Spleen (tissue), 11 donors: ENCODE results near the gene SERINC3. TPM values are rescaled to one million over a fixed set of nuclear protein-coding genes. Genes with fewer than 3 reads are reported as not detected.

ENCODE experiments used
- DNase-seq: peaks from one replicate; pipeline ENCODE4 v3.0.0-alpha.2; 2020
- H3K27ac ChIP-seq, 8 donors: fragments of 200-600 bp; sonication (generic) in 7 of 8; 1 replicate in 4 of 8; 2 replicates in 4 of 8; pipeline versions ENCODE4 v1.5.0 to v1.8.0; 2016 to 2021; ENCODE audit warnings: inconsistent platforms in 4 of 8, mild to moderate bottlenecking in 4 of 8, moderate library complexity in 1 of 8
- H3K27me3 ChIP-seq, 7 donors: fragments of 200-600 bp; sonication (generic) in 6 of 7; replicated peaks in 1 of 7; 1 replicate in 4 of 7; 2 replicates in 3 of 7; pipeline versions ENCODE4 v1.5.0 to v1.8.0; 2016 to 2021; ENCODE audit warnings: inconsistent platforms in 3 of 7, mild to moderate bottlenecking in 1 of 7
- H3K36me3 ChIP-seq, 6 donors: fragments of 200-600 bp; sonication (generic) in 5 of 6; 1 replicate in 4 of 6; 2 replicates in 2 of 6; pipeline versions ENCODE4 v1.5.0 to v1.8.0; 2016 to 2021; ENCODE audit warnings: inconsistent platforms in 2 of 6
- H3K4me1 ChIP-seq, 6 donors: fragments of 200-600 bp; sonication (generic) in 5 of 6; 1 replicate in 3 of 6; 2 replicates in 3 of 6; pipeline versions ENCODE4 v1.5.0 to v1.8.0; 2016 to 2021; ENCODE audit warnings: inconsistent platforms in 3 of 6
- H3K4me3 ChIP-seq, 8 donors: fragments of 200-600 bp; sonication (generic) in 7 of 8; 1 replicate in 4 of 8; 2 replicates in 4 of 8; pipeline versions ENCODE4 v1.5.0 to v1.8.0; 2016 to 2021; ENCODE audit warnings: inconsistent platforms in 4 of 8, mild to moderate bottlenecking in 4 of 8, moderate library complexity in 2 of 8
- H3K9me3 ChIP-seq, 8 donors: fragments of 200-600 bp; sonication (generic) in 7 of 8; 1 replicate in 4 of 8; 2 replicates in 4 of 8; pipeline versions ENCODE4 v1.5.0 to v1.8.0; 2016 to 2021; ENCODE audit warnings: inconsistent platforms in 4 of 8
- POLR2A ChIP-seq, 3 donors: fragments of 450-650 bp; IDR thresholded peaks; one replicate each; pipeline ENCODE4 v1.5.1; 2017; ENCODE audit warnings: antibody characterized with exemption in 3 of 3, mild to moderate bottlenecking in 1 of 3
- POLR2AphosphoS5 ChIP-seq, 3 donors: sonication (generic); formaldehyde crosslinking; IDR thresholded peaks; one replicate each; pipeline ENCODE4 v1.5.1; 2017; ENCODE audit warnings: antibody characterized with exemption in 3 of 3
- WGBS, 5 donors: extraction: QIAGEN DNeasy Blood & Tissue Kit in 3 of 5; methylation state at CpG; one replicate each; pipeline versions ENCODE4 v1.1.5 to v1.1.7; 2013 to 2018; 5-methylcytosine and 5-hydroxymethylcytosine counted together
- intact Hi-C: fragments of 100-400 bp; cut with DNase I; formaldehyde crosslinking; loops from one replicate; pipeline ENCODE4 v1.15.0; 2023; ENCODE audit warnings: low total_unique reads
- polyA plus RNA-seq, 3 donors: library from polyadenylated mRNA; stranded (reverse); fragments of 200-250 nt; gene quantifications; one replicate each; pipeline ENCODE4 v1.2.1, GENCODE V29; 2013
- total RNA-seq, 7 donors: library from RNA; depleted of rRNA in 3 of 7; stranded (reverse); fragments of >200 nt in 3 of 7; fragmentation: NEBNext Ultra II Directional in 4 of 7; extraction: Animal tissue kit (Norgen Biotek cat#: 25700) in 4 of 7; gene quantifications; one replicate each; pipeline versions ENCODE4 v1.1.0 to v1.2.1, GENCODE V29; 2016 to 2021
- TF ChIP-seq, protein P1 (sequence below), 11 experiments: fragments of 200-600 bp in 7 of 11; fragments of 450-650 bp in 4 of 11; sonication (generic) in 4 of 11; IDR thresholded peaks in 8 of 11; conservative IDR thresholded peaks in 3 of 11; 1 replicate in 7 of 11; 2 replicates in 4 of 11; pipeline versions ENCODE4 v1.4.0 to v1.8.0; 2016 to 2021; ENCODE audit warnings: antibody characterized with exemption in 11 of 11, inconsistent platforms in 4 of 11, mild to moderate bottlenecking in 1 of 11
- donor health status: healthy with polysubstance abuse.
- donor health status: DM: no; HTN: no; CAD: no; lungs with moderate emphysema.
- donor health status: DM: no; HTN: no; CAD: no.
- donor health status: Bipolar disorder and iron deficiency.
- donor health status: healthy.
- donor health status: DM: no; HTN: no; CAD: no.
- donor health status: DM: yes; HTN: yes; CAD: no.

SERINC3 gene
- total and polyA plus RNA-seq, 10 donors = 14.5 to 117 (median 85.5) TPM

DNA sequence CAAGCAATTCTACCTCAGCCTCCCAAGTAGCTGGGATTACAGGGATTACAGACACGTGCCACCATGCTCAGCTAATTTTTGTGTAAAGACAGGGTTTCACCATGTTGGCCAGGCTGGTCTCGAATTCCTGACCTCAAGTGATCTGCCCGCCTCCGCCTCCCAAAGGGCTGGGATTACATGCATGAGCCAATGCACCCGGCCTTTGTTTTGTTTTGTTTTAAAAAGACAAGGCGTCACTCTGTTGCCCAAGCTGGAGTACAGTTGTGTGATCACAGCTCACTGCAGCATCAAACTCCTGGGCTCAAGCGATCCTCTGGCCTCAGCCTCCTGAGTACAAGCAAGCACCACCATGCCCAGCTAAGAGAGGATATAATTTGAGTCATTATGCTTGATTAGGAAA, 5.4 kb downstream of the SERINC3 start:
- no peak overlapping the region for H3K27ac ChIP-seq
- no peak for DNase-seq
- no peak overlapping the region for H3K4me3 ChIP-seq
- no peaks in the 10 kb centered on the region for H3K27me3 ChIP-seq
- peaks cover 0 to 69% (median 20%) of the 10 kb centered on the region in 6 donors for H3K36me3 ChIP-seq
- TF ChIP-seq POLR2AphosphoS5 (IDR thresholded peaks at IDR 0.05) (no peak), POLR2A (IDR thresholded peaks at IDR 0.05) (no peak)
- TF ChIP-seq, protein P1, sequence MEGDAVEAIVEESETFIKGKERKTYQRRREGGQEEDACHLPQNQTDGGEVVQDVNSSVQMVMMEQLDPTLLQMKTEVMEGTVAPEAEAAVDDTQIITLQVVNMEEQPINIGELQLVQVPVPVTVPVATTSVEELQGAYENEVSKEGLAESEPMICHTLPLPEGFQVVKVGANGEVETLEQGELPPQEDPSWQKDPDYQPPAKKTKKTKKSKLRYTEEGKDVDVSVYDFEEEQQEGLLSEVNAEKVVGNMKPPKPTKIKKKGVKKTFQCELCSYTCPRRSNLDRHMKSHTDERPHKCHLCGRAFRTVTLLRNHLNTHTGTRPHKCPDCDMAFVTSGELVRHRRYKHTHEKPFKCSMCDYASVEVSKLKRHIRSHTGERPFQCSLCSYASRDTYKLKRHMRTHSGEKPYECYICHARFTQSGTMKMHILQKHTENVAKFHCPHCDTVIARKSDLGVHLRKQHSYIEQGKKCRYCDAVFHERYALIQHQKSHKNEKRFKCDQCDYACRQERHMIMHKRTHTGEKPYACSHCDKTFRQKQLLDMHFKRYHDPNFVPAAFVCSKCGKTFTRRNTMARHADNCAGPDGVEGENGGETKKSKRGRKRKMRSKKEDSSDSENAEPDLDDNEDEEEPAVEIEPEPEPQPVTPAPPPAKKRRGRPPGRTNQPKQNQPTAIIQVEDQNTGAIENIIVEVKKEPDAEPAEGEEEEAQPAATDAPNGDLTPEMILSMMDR (IDR thresholded peaks at IDR 0.05 in 8 of 11, conservative IDR thresholded peaks at IDR 0.05 in 3 of 11) = no peak
- intact Hi-C loops = no loop called here
- peaks cover 27 to 91% (median 65%) of the 10 kb centered on the region in 6 donors for H3K4me1 ChIP-seq
- no peaks in the 10 kb centered on the region for H3K9me3 ChIP-seq
- WGBS, 5 donors = 82 to 86% (median 86%) methylated on average over 7 of the region's 7 CpGs

GRCh38 chr20:44513871-44514270, 8.0 kb downstream of the SERINC3 start:
- 84 to 88% (median 86%) methylated on average over 10 of the region's 10 CpGs for whole genome bisulfite sequencing, 5 donors
- no peak for DNase-seq
- no peak overlapping the region for H3K4me3 ChIP-seq
- H3K27ac ChIP-seq = no peak overlapping the region
- H3K4me1 ChIP-seq = peaks cover 8 to 66% (median 40%) of the 10 kb centered on the region in 6 donors
- intact Hi-C loops = no loop called here
- no peaks in the 10 kb centered on the region for H3K9me3 ChIP-seq
- H3K27me3 ChIP-seq = no peaks in the 10 kb centered on the region
- TF ChIP-seq POLR2AphosphoS5 (IDR thresholded peaks at IDR 0.05) (no peak), POLR2A (IDR thresholded peaks at IDR 0.05) (no peak)
- TF ChIP-seq, protein P1 (IDR thresholded peaks at IDR 0.05 in 8 of 11, conservative IDR thresholded peaks at IDR 0.05 in 3 of 11) = no peak
- peaks cover 0 to 83% (median 46%) of the 10 kb centered on the region in 6 donors for H3K36me3 ChIP-seq

- 86 to 95% (median 92%) methylated on average over 4 of the region's 4 CpGs for WGBS, 5 donors
- TF ChIP-seq POLR2A (IDR thresholded peaks at IDR 0.05) = no peak
- no peak for TF ChIP-seq POLR2AphosphoS5 (IDR thresholded peaks at IDR 0.05)
- TF ChIP-seq, protein P1 (IDR thresholded peaks at IDR 0.05 in 8 of 11, conservative IDR thresholded peaks at IDR 0.05 in 3 of 11) = no peak
- intact Hi-C loops = no loop called here
- DNase-seq = no peak
- H3K27me3 ChIP-seq = no peaks in the 10 kb centered on the region
- H3K9me3 ChIP-seq = no peaks in the 10 kb centered on the region
- no peak overlapping the region for H3K4me3 ChIP-seq
- H3K27ac ChIP-seq = no peak overlapping the region
- peaks cover 0 to 97% (median 86%) of the 10 kb centered on the region in 6 donors for H3K36me3 ChIP-seq
- peaks cover 0 to 29% (median 4%) of the 10 kb centered on the region in 6 donors for H3K4me1 ChIP-seq
Measured at GRCh38 chr20:44509762-44510161, 12.1 kb downstream of the SERINC3 start.

DNA sequence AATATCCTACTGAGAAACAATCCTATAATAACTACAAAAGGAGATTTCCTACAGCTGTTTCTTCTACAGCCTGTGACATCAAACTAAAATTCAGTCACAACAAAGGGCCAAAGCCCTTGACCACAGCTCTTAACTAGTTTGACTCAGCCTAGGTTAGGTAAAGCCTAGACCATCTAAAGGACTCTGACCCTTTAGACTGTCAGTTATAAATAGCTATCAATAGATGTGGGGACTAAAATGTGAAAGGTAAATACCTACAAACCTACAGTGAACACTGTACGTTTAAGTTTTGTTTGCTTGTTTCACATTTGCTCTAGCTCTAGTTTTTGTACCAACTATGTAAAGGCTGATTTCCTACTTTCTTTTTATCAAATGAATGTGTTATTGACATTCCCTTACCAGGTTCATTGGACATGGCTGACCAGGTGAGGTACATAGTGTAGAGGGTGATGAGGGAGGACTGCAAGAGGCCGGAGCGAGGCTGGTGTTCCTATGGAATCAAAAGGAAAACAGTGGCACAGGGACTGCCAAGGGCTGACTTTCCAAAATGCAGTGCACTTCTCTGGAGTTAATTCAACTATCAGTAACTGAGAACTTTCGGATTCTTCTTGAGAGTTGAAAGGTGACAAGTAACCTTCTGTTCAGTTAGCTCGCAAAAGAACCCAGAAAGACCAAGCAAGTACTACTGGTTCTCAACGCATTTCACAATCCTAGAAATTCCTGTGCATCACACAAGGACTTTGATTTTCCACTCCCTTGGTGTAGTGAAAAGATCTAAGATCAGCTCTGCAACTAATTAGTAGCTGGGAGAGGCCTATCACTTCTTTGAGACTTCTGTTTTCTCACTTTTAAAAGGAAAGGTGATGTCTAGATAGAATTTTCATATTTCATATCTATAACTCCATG, 17.2 kb downstream of the SERINC3 start:
- no peak for TF ChIP-seq POLR2AphosphoS5 (IDR thresholded peaks at IDR 0.05)
- TF ChIP-seq POLR2A (IDR thresholded peaks at IDR 0.05) = no peak
- TF ChIP-seq, protein P1 (IDR thresholded peaks at IDR 0.05 in 8 of 11, conservative IDR thresholded peaks at IDR 0.05 in 3 of 11) = no peak
- Histone ChIP-seq H3K27ac (no peak overlapping the region), H3K36me3 (peaks cover 4 to 100% (median 98%) of the 10 kb centered on the region in 6 donors), H3K4me3 (no peak overlapping the region), H3K4me1 (peaks cover 0 to 6% (median 0%) of the 10 kb centered on the region in 6 donors), H3K27me3 (no peaks in the 10 kb centered on the region), H3K9me3 (no peaks in the 10 kb centered on the region)
- intact Hi-C loops = no loop called here
- WGBS, 5 donors = 94 to 99% (median 96%) methylated on average over 6 of the region's 6 CpGs
- no peak for DNase-seq
